Adipocyte (in vitro differentiated cells): ENCODE data around the gene MECP2.

Experiments
- DNase-seq: peaks from one replicate; pipeline ENCODE4 v3.0.0-alpha.2; 2015; ENCODE audit warnings: low read depth
- H3K27me3 ChIP-seq: replicated peaks from 2 replicates; pipeline ENCODE4 v1.7.0; 2013; ENCODE audit warnings: mild to moderate bottlenecking, low read length, moderate library complexity; ENCODE audit not compliant: control insufficient read depth, insufficient read depth
- H3K36me3 ChIP-seq: 2 replicates; pipeline ENCODE4 v1.7.0; 2013; ENCODE audit warnings: low read length, mild to moderate bottlenecking, moderate library complexity; ENCODE audit not compliant: control insufficient read depth, insufficient read depth, severe bottlenecking
- H3K4me1 ChIP-seq: 2 replicates; pipeline ENCODE4 v1.7.0; 2013; ENCODE audit warnings: mild to moderate bottlenecking, low read length, moderate library complexity; ENCODE audit not compliant: control insufficient read depth, insufficient read depth
- H3K4me3 ChIP-seq: 2 replicates; pipeline ENCODE4 v1.7.0; 2013; ENCODE audit warnings: mild to moderate bottlenecking, low read length, moderate library complexity
- H3K9ac ChIP-seq: 2 replicates; pipeline ENCODE4 v1.7.0; 2013; ENCODE audit warnings: mild to moderate bottlenecking, low read length, moderate library complexity
- H3K9me3 ChIP-seq: 2 replicates; pipeline ENCODE4 v1.7.0; 2013; ENCODE audit warnings: mild to moderate bottlenecking, low read length, moderate library complexity; ENCODE audit not compliant: control insufficient read depth

Gene MECP2

GRCh38 chrX:154020536-154021115, 76.9 kb downstream of the MECP2 start:
- Histone ChIP-seq H3K4me3 (peak overlapping the region; percentile 73), H3K36me3 (peaks cover 14% of the 10 kb centered on the region), H3K9ac (peak overlapping the region; percentile 91), H3K4me1 (peaks cover 17% of the 10 kb centered on the region), H3K27me3 (no peaks in the 10 kb centered on the region), H3K9me3 (no peaks in the 10 kb centered on the region)
- peak; percentile 43 for DNase-seq

- peak within 1 kb of the TSS; percentile 81 for H3K4me3 ChIP-seq
- peak within 1 kb of the TSS; percentile 91 for H3K9ac ChIP-seq
- no peaks in the 10 kb centered on the region for H3K9me3 ChIP-seq
- peaks cover 20% of the 10 kb centered on the region for H3K36me3 ChIP-seq
- no peaks in the 10 kb centered on the region for H3K27me3 ChIP-seq
- H3K4me1 ChIP-seq = peaks cover 17% of the 10 kb centered on the region
- peak; percentile 79 for DNase-seq
These were observed 77.6 kb downstream of the MECP2 start, which contains the start of gene IRAK1 for GRCh38 chrX:154019633-154020528. IRAK1 (minus strand) TSS chrX:154019902; CDS start chrX:154019812, 90 bp downstream.

- no peaks in the 10 kb centered on the region for H3K27me3 ChIP-seq
- H3K9ac ChIP-seq = peak overlapping the region; percentile 87
- DNase-seq = peak; percentile 36
- peak overlapping the region; percentile 81 for H3K4me3 ChIP-seq
- peaks cover 17% of the 10 kb centered on the region for H3K4me1 ChIP-seq
- no peaks in the 10 kb centered on the region for H3K9me3 ChIP-seq
- H3K36me3 ChIP-seq = peaks cover 20% of the 10 kb centered on the region
These were observed 78.4 kb downstream of the MECP2 start for GRCh38 chrX:154019061-154019621.

- Histone ChIP-seq H3K9me3 (no peaks in the 10 kb centered on the region), H3K9ac (peak overlapping the region; percentile 87), H3K27me3 (no peaks in the 10 kb centered on the region), H3K4me1 (peaks cover 17% of the 10 kb centered on the region), H3K4me3 (peak overlapping the region; percentile 81), H3K36me3 (peaks cover 20% of the 10 kb centered on the region)
- no peak for DNase-seq
These were observed 78.9 kb downstream of the MECP2 start for GRCh38 chrX:154018518-154019060.

- Histone ChIP-seq H3K4me3 (peak overlapping the region; percentile 81), H3K9me3 (no peaks in the 10 kb centered on the region), H3K9ac (peak overlapping the region; percentile 87), H3K36me3 (peaks cover 23% of the 10 kb centered on the region), H3K4me1 (peaks cover 17% of the 10 kb centered on the region), H3K27me3 (no peaks in the 10 kb centered on the region)
- DNase-seq = no peak
These were observed 79.6 kb downstream of the MECP2 start for GRCh38 chrX:154017766-154018517.

- Histone ChIP-seq H3K9me3 (no peaks in the 10 kb centered on the region), H3K4me3 (no peak overlapping the region), H3K27me3 (no peaks in the 10 kb centered on the region), H3K9ac (peak overlapping the region; percentile 24), H3K36me3 (peaks cover 32% of the 10 kb centered on the region), H3K4me1 (peaks cover 16% of the 10 kb centered on the region)
- no peak for DNase-seq
These were observed 81.0 kb downstream of the MECP2 start for GRCh38 chrX:154016366-154017076.

GRCh38 chrX:154015581-154016264, 81.8 kb downstream of the MECP2 start:
- H3K4me1 ChIP-seq = peaks cover 9% of the 10 kb centered on the region
- H3K9ac ChIP-seq = peak overlapping the region; percentile 24
- H3K27me3 ChIP-seq = no peaks in the 10 kb centered on the region
- DNase-seq = no peak
- peaks cover 36% of the 10 kb centered on the region for H3K36me3 ChIP-seq
- no peaks in the 10 kb centered on the region for H3K9me3 ChIP-seq
- no peak overlapping the region for H3K4me3 ChIP-seq

GRCh38 chrX:154014429-154015380, 82.8 kb downstream of the MECP2 start:
- H3K36me3 ChIP-seq = peaks cover 42% of the 10 kb centered on the region

GRCh38 chrX:154013614-154014360, 83.7 kb downstream of the MECP2 start:
- no peak overlapping the region for H3K9ac ChIP-seq
- peaks cover 42% of the 10 kb centered on the region for H3K36me3 ChIP-seq
- peaks cover 4% of the 10 kb centered on the region for H3K4me1 ChIP-seq
- DNase-seq = peak; percentile 66
- no peaks in the 10 kb centered on the region for H3K9me3 ChIP-seq
- H3K27me3 ChIP-seq = no peaks in the 10 kb centered on the region
- no peak overlapping the region for H3K4me3 ChIP-seq

More at GRCh38 chrX:154014429-154015380, 82.8 kb downstream of the MECP2 start:
- no peak for DNase-seq
- Histone ChIP-seq H3K27me3 (no peaks in the 10 kb centered on the region), H3K4me3 (no peak overlapping the region), H3K9ac (no peak overlapping the region), H3K4me1 (peaks cover 4% of the 10 kb centered on the region), H3K9me3 (no peaks in the 10 kb centered on the region)
